ENCODE data around the gene CCDC88B.

The CCDC88B gene

GRCh38 chr11:64381350-64381749 is 41.3 kb downstream of the CCDC88B start:
- ChIA-PET POLR2A (interaction anchor here (0.6 kb wide), 1 partner anchor 96 kb away, joined by 5 read pairs; no protein-coding TSS in a partner anchor), CTCF (interaction anchor here (0.7 kb wide), 4 partner anchors 25 to 271 kb away, joined by 3 to 4 read pairs (median 3); no protein-coding TSS in a partner anchor)

More at GRCh38 chr11:64381350-64381749, 41.3 kb downstream of the CCDC88B start:
- no peaks in the 10 kb centered on the region for H3K9me3 ChIP-seq (ENCODE audit: control insufficient read depth, insufficient read depth, low read depth, low read length)
- H3K4me3 ChIP-seq (ENCODE audit: low read depth, low read length) = no peak overlapping the region
- H3K36me3 ChIP-seq (ENCODE audit: control insufficient read depth in 2 of 2, insufficient read depth in 1 of 2, low read length in 2 of 2) = no peaks in the 10 kb centered on the region
- no peak for TF ChIP-seq ZNF426 (tag by site-specific recombination; IDR thresholded peaks at IDR 0.05)
- no peak for TF ChIP-seq ZNF311 (tag by site-specific recombination; IDR thresholded peaks at IDR 0.05; ENCODE audit: borderline replicate concordance)
- no peak for TF ChIP-seq ZBTB48 (tag by site-specific recombination; IDR thresholded peaks at IDR 0.05)
- no peak for TF ChIP-seq ZNF639 (tag by site-specific recombination; IDR thresholded peaks at IDR 0.05)
- no peak for TF ChIP-seq ZBTB21 (tag by site-specific recombination; IDR thresholded peaks at IDR 0.05)
- TF ChIP-seq GFI1B (tag by site-specific recombination; IDR thresholded peaks at IDR 0.05) = no peak
- no peak for TF ChIP-seq HIC1 (tag by site-specific recombination; IDR thresholded peaks at IDR 0.05)
- TF ChIP-seq ZNF157 (tag by site-specific recombination; IDR thresholded peaks at IDR 0.05) = no peak
- TF ChIP-seq ZNF19 (tag by site-specific recombination; IDR thresholded peaks at IDR 0.05; ENCODE audit: low read depth) = no peak
- no peak for TF ChIP-seq REPIN1 (tag by site-specific recombination; IDR thresholded peaks at IDR 0.05; ENCODE audit: low read depth)
- TF ChIP-seq MYNN (tag by site-specific recombination; IDR thresholded peaks at IDR 0.05; ENCODE audit: borderline replicate concordance) = no peak
- TF ChIP-seq HOXA7 (CRISPR knock-in tag; IDR thresholded peaks at IDR 0.05; ENCODE audit: borderline replicate concordance) = no peak
- TF ChIP-seq ZNF221 (tag by site-specific recombination; IDR thresholded peaks at IDR 0.05; ENCODE audit: borderline replicate concordance) = no peak
- no peak for TF ChIP-seq KLF16 (tag by site-specific recombination; IDR thresholded peaks at IDR 0.05)
- TF ChIP-seq ZNF211 (tag by site-specific recombination; IDR thresholded peaks at IDR 0.05; ENCODE audit: low read depth) = no peak
- TF ChIP-seq ZNF280D (tag by site-specific recombination; IDR thresholded peaks at IDR 0.05) = no peak
- no peak for TF ChIP-seq MZF1 (tag by site-specific recombination; IDR thresholded peaks at IDR 0.05; ENCODE audit: borderline replicate concordance)
- no peak for TF ChIP-seq ZSCAN18 (tag by site-specific recombination; IDR thresholded peaks at IDR 0.05)
- no peaks in the 10 kb centered on the region for H3K4me1 ChIP-seq (ENCODE audit: control insufficient read depth, insufficient read depth, low read length)
- no peak overlapping the region for H3K27ac ChIP-seq (ENCODE audit: extremely low read depth, low read depth, low read length)
